ENCODE measurements around the gene EFL1. TPM values are rescaled to one million over a fixed set of nuclear protein-coding genes. Genes with fewer than 3 reads are reported as not detected.
"Not testable (repeated sequence)": the region's sequence is repeated elsewhere in the genome, so short reads cannot be mapped to it uniquely, and the experiment has no call there.

The EFL1 gene
- total RNA-seq, 1 experiment from 2014 or later: 27.5 TPM

GRCh38 chr15:82272154-82272553, 9.6 kb upstream of the EFL1 start:
- TF ChIP-seq ZNF219 (CRISPR knock-in tag; IDR thresholded peaks at IDR 0.05; ENCODE audit: borderline replicate concordance): no peak
- no peak for TF ChIP-seq PRRX2 (CRISPR knock-in tag; IDR thresholded peaks at IDR 0.05)
- no peak for TF ChIP-seq FOXP1 (CRISPR knock-in tag; IDR thresholded peaks at IDR 0.05; ENCODE audit: borderline replicate concordance)
- TF ChIP-seq PREB (CRISPR knock-in tag; IDR thresholded peaks at IDR 0.05; ENCODE audit: borderline replicate concordance): no peak
- no peak for TF ChIP-seq GTF2I (CRISPR knock-in tag; conservative IDR thresholded peaks at IDR 0.05)
- no peak for TF ChIP-seq TCF7 (CRISPR knock-in tag; IDR thresholded peaks at IDR 0.05; ENCODE audit: low read depth)
- TF ChIP-seq SMAD3 (CRISPR knock-in tag; IDR thresholded peaks at IDR 0.05; ENCODE audit: borderline replicate concordance): no peak
- TF ChIP-seq IRF2 (CRISPR knock-in tag; IDR thresholded peaks at IDR 0.05; ENCODE audit: borderline replicate concordance, low read depth): no peak
- TF ChIP-seq FOXK1 (CRISPR knock-in tag; IDR thresholded peaks at IDR 0.05): no peak
- no peak for TF ChIP-seq ATF2 (CRISPR knock-in tag; IDR thresholded peaks at IDR 0.05; ENCODE audit: borderline replicate concordance, low read depth)
- TF ChIP-seq CDX4 (CRISPR knock-in tag; IDR thresholded peaks at IDR 0.05; ENCODE audit: borderline replicate concordance): no peak
- no peak for TF ChIP-seq AFF4 (CRISPR knock-in tag; IDR thresholded peaks at IDR 0.05; ENCODE audit: borderline replicate concordance)
- TF ChIP-seq ZNF121 (CRISPR knock-in tag; IDR thresholded peaks at IDR 0.05): no peak
- peaks cover 3% of the 10 kb centered on the region; the same call in 1 of the 2 replicates for H3K27me3 Mint-ChIP-seq (ENCODE audit: low read depth)
- POLR2A ChIA-PET: no interaction called here
- no peak overlapping the region for H3K27ac Mint-ChIP-seq
- no peak overlapping the region for H3K4me3 Mint-ChIP-seq
- ATAC-seq (no peak), DNase-seq (ENCODE audit: low spot score) (no peak)
- H3K4me1 Mint-ChIP-seq: peaks cover 8% of the 10 kb centered on the region
- CTCF ChIA-PET: no interaction called here
- peaks cover 23% of the 10 kb centered on the region for H3K36me3 Mint-ChIP-seq
- peaks cover 23% of the 10 kb centered on the region for H3K9me3 Mint-ChIP-seq

GRCh38 chr15:82268454-82268853, 5.9 kb upstream of the EFL1 start:
- H3K4me3 Mint-ChIP-seq; CTCF ChIA-PET; H3K9me3 Mint-ChIP-seq; ATAC-seq; H3K36me3 Mint-ChIP-seq; DNase-seq (ENCODE audit: low spot score); H3K27me3 Mint-ChIP-seq (ENCODE audit: low read depth); H3K27ac Mint-ChIP-seq; POLR2A ChIA-PET: not testable (repeated sequence)
- peaks cover 30% of the 10 kb centered on the region for H3K4me1 Mint-ChIP-seq

DNA sequence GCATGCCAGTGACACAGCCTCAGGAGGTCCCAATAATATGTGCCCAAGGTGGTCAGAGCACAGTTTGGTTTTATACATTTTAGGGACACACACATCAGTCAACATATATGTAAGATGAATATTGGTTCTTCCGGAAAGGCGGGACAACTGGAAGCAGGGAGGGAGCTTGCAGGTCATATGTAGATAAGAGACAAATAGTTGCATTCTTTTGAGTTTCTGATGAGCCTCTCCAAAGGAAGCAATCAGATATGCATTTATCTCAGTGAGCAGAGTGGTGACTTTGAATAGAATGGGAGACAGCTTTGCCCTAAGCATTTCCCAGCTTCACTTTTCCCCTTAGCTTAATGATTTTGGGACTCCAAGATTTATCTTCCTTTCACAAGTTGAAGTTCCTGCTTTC, 4.6 kb upstream of the EFL1 start:
- Mint-ChIP-seq H3K4me1 (peaks cover 34% of the 10 kb centered on the region), H3K4me3 (peak overlapping the region; percentile 34), H3K27ac (peak overlapping the region; percentile 91)
- H3K9me3 Mint-ChIP-seq; ATAC-seq; H3K27me3 Mint-ChIP-seq (ENCODE audit: low read depth); H3K36me3 Mint-ChIP-seq; POLR2A ChIA-PET; DNase-seq (ENCODE audit: low spot score): not testable (repeated sequence)
- CTCF ChIA-PET: interaction anchor here (0.8 to 1.1 kb wide), 2 partner anchors 14 to 45 kb away, joined by 3 read pairs; no protein-coding TSS in a partner anchor

All from WTC11 (cell line).